GM12878 (cell line): ENCODE measurements around the gene UROC1. TPM values are rescaled to one million over a fixed set of nuclear protein-coding genes. Genes with fewer than 3 reads are reported as not detected.

Experiments used
- ATAC-seq: fragments of 200-7000 bp; cut with Tn5 transposase; 3 replicates; pipeline ENCODE4 v1.9.1; 2020; ENCODE audit warnings: mild to moderate bottlenecking, moderate library complexity
- BruUV-seq: library from RNA; stranded (reverse); fragments of 400-500 nt; replicated peaks from 2 replicates; lab custom pipeline; 2021; lab: Mats Ljungman, UMichigan
- CTCF ChIA-PET: fragments of 300-600 bp; sonication (Branson Sonifier 250); formaldehyde crosslinking; extraction: SDS; loops from one replicate; lab custom pipeline; 2021; ENCODE audit warnings: inconsistent platforms; lab: Yijun Ruan, JAX
- POLR2A ChIA-PET: fragments of 350-600 bp; formaldehyde crosslinking; extraction: SDS; loops from one replicate; lab custom pipeline; 2021; ENCODE audit warnings: inconsistent platforms; lab: Charles Lee
- RAD21 ChIA-PET: fragments of 300-600 bp; sonication (Branson Sonifier 250); formaldehyde crosslinking; loops from one replicate; lab custom pipeline; 2023; ENCODE audit warnings: antibody characterized with exemption; ENCODE audit not compliant: unreplicated experiment; lab: Charles Lee
- SMC1A ChIA-PET: fragments of 300-600 bp; sonication (Branson Sonifier 250); formaldehyde crosslinking; loops from one replicate; lab custom pipeline; 2023; ENCODE audit not compliant: unreplicated experiment, uncharacterized antibody; lab: Charles Lee
- DNase-seq: peaks from one replicate; pipeline ENCODE4 v3.0.0-alpha.2; 2011; ENCODE audit warnings: low read depth, low spot score
- FAIRE-seq: peaks from 3 replicates; lab custom pipeline; 2011; peaks lifted over from hg19 to GRCh38; lab: Jason Lieb, UNC
- H2AFZ ChIP-seq: 2 replicates; pipeline ENCODE4 v1.6.0; 2011; ENCODE audit warnings: low read depth, low read length, control low read depth; ENCODE audit not compliant: control insufficient read depth
- H3K27ac ChIP-seq: 2 replicates; pipeline ENCODE4 v1.5.1; 2011; ENCODE audit warnings: control low read depth; ENCODE audit not compliant: control insufficient read depth, insufficient read depth
- H3K27me3 ChIP-seq, 2 experiments: replicated peaks in 1 of 2; 2 replicates each; pipeline versions ENCODE4 v1.6.0 to v1.6.1; 2011; ENCODE audit warnings: low read length in 1 of 2; ENCODE audit not compliant: control insufficient read depth in 2 of 2, insufficient read depth in 2 of 2
- H3K36me3 ChIP-seq, 2 experiments: 2 replicates each; pipeline ENCODE4 v1.5.1; 2011; ENCODE audit warnings: low read length in 1 of 2; ENCODE audit not compliant: control insufficient read depth in 2 of 2, insufficient read depth in 2 of 2
- H3K4me1 ChIP-seq: 2 replicates; pipeline ENCODE4 v1.6.1; 2011; ENCODE audit warnings: mild to moderate bottlenecking, low read length, moderate library complexity, mixed read lengths; ENCODE audit not compliant: control insufficient read depth, insufficient read depth
- H3K4me2 ChIP-seq: 2 replicates; pipeline ENCODE4 v1.6.0; 2011; ENCODE audit warnings: control low read depth; ENCODE audit not compliant: control insufficient read depth, insufficient read depth
- H3K4me3 ChIP-seq: fragments of 200-600 bp; sonication (generic); 2 replicates; pipeline ENCODE4 v1.5.1; 2016
- H3K79me2 ChIP-seq: 2 replicates; pipeline ENCODE4 v1.6.0; 2011; ENCODE audit warnings: low read length; ENCODE audit not compliant: control insufficient read depth, insufficient read depth
- H3K9ac ChIP-seq: 2 replicates; pipeline ENCODE4 v1.8.0; 2011; ENCODE audit warnings: low read length, control low read depth, mixed read lengths; ENCODE audit not compliant: control insufficient read depth, insufficient read depth
- H3K9me3 ChIP-seq: replicated peaks from 3 replicates; pipeline ENCODE4 v1.5.1; 2011; ENCODE audit warnings: mild to moderate bottlenecking, low read length; ENCODE audit not compliant: control insufficient read depth, insufficient read depth
- H4K20me1 ChIP-seq: 2 replicates; pipeline ENCODE4 v1.6.0; 2011; ENCODE audit not compliant: control insufficient read depth, insufficient read depth
- DPF2 ChIP-seq: fragments of 450-650 bp; IDR thresholded peaks from 2 replicates; pipeline ENCODE4 v1.6.1; 2017; ENCODE audit warnings: mild to moderate bottlenecking
- FOXK2 ChIP-seq: fragments of 450-650 bp; IDR thresholded peaks from 2 replicates; pipeline ENCODE4 v1.6.1; 2017; ENCODE audit warnings: mild to moderate bottlenecking, moderate library complexity
- IRF4 ChIP-seq: IDR thresholded peaks from 2 replicates; pipeline ENCODE4 v1.6.1; 2011; ENCODE audit warnings: low read depth, low read length
- LARP7 ChIP-seq: fragments of 450-650 bp; IDR thresholded peaks from 2 replicates; pipeline ENCODE4 v1.6.1; 2017; ENCODE audit warnings: mild to moderate bottlenecking
- MEF2A ChIP-seq: IDR thresholded peaks from 2 replicates; pipeline ENCODE4 v1.6.1; 2011; ENCODE audit warnings: low read depth, mild to moderate bottlenecking, low read length, moderate library complexity; ENCODE audit not compliant: insufficient read depth
- NRF1 ChIP-seq: conservative IDR thresholded peaks from 2 replicates; pipeline ENCODE4 v1.6.1; 2011; ENCODE audit warnings: mild to moderate bottlenecking, low read depth, low read length, improper control_type of control experiment
- POLR2AphosphoS2 ChIP-seq: IDR thresholded peaks from 2 replicates; pipeline ENCODE4 v1.6.1; 2011; ENCODE audit warnings: low read depth, mild to moderate bottlenecking, low read length, improper control_type of control experiment, moderate library complexity
- POU2F2 ChIP-seq: IDR thresholded peaks from 3 replicates; pipeline ENCODE4 v1.6.1; 2011; ENCODE audit warnings: low read depth, mild to moderate bottlenecking, low read length, borderline replicate concordance
- RAD21 ChIP-seq: IDR thresholded peaks from 2 replicates; pipeline ENCODE4 v1.6.1; 2011; ENCODE audit warnings: mild to moderate bottlenecking, low read depth, low read length, moderate library complexity; ENCODE audit not compliant: insufficient read depth
- SPI1 ChIP-seq: IDR thresholded peaks from 2 replicates; pipeline ENCODE4 v1.6.1; 2011; ENCODE audit warnings: low read depth, mild to moderate bottlenecking, low read length, moderate library complexity, borderline replicate concordance; ENCODE audit not compliant: insufficient read depth
- SUPT20H ChIP-seq: IDR thresholded peaks from 2 replicates; pipeline ENCODE4 v1.6.1; 2011; ENCODE audit warnings: low read depth, mild to moderate bottlenecking, low read length, moderate library complexity, borderline replicate concordance; ENCODE audit not compliant: control insufficient read depth
- TCF12 ChIP-seq: IDR thresholded peaks from 2 replicates; pipeline ENCODE4 v1.6.1; 2011; ENCODE audit warnings: low read depth, mild to moderate bottlenecking, low read length
- ZNF274 ChIP-seq: IDR thresholded peaks from one replicate; pipeline ENCODE4 v1.8.0; 2011; ENCODE audit not compliant: insufficient read length, insufficient read depth
- ZNF384 ChIP-seq: IDR thresholded peaks from 2 replicates; pipeline ENCODE4 v1.6.1; 2012; ENCODE audit warnings: low read depth, mild to moderate bottlenecking, low read length, improper control_type of control experiment, borderline replicate concordance
- WGBS: methylation state at CpG from one replicate; pipeline ENCODE4 v1.1.6; 2016; ENCODE audit warnings: low lambda C conversion rate; ENCODE audit not compliant: insufficient replicate concordance, insufficient coverage; ENCODE audit errors: missing lambda C conversion rate; 5-methylcytosine and 5-hydroxymethylcytosine counted together
- in situ Hi-C: fragments of 300-500 bp; cut with MboI; formaldehyde crosslinking; loops from 9 replicates; pipeline ENCODE4 v1.14.3; 2018; ENCODE audit warnings: mixed read lengths
- intact Hi-C: fragments of 100-400 bp; cut with micrococcal nuclease; formaldehyde crosslinking; loops from one replicate; pipeline ENCODE4 v1.14.2; 2022; ENCODE audit not compliant: unreplicated experiment
- polyA plus RNA-seq, 11 experiments: library from polyadenylated mRNA; depleted of rRNA in 4 of 11; unstranded in 6 of 11; stranded (reverse) in 5 of 11; fragments of >200 nt; fragmentation: Nextera tagmentation in 4 of 11; fragmentation: Illumina TruSeq in 1 of 11; extraction: Ambion mirVana in 4 of 11; extraction: Trizol in 1 of 11; gene quantifications; 1 replicate in 1 of 11; 2 replicates in 10 of 11; pipeline versions ENCODE4 v1.2.1 to v1.2.3, GENCODE V29; 2011 to 2016; ENCODE audit warnings: inconsistent platforms in 2 of 11, missing spikeins in 2 of 11, low read depth in 1 of 11
- total RNA-seq, 4 experiments: library from RNA; depleted of rRNA in 3 of 4; stranded (reverse); fragments of >200 nt in 3 of 4; fragmentation: Illumina TruSeq in 1 of 4; extraction: Trizol in 1 of 4; gene quantifications; 2 replicates each; pipeline versions ENCODE4 v1.2.1 to v1.2.3, GENCODE V29; 2013 to 2021
- TF ChIP-seq, protein P1 (sequence below): fragments of 450-650 bp; IDR thresholded peaks from 2 replicates; pipeline ENCODE4 v1.6.1; 2017; ENCODE audit warnings: mild to moderate bottlenecking, low read depth, inconsistent platforms; ENCODE audit not compliant: poor library complexity, severe bottlenecking
- TF ChIP-seq, protein P2 (sequence below), 3 experiments: IDR thresholded peaks in 2 of 3; conservative IDR thresholded peaks in 1 of 3; 2 replicates each; pipeline ENCODE4 v1.5.1; 2011; ENCODE audit warnings: low read depth in 3 of 3, low read length in 3 of 3, mild to moderate bottlenecking in 3 of 3, control low read depth in 2 of 3, moderate library complexity in 2 of 3, inconsistent platforms in 1 of 3, mixed read lengths in 1 of 3; ENCODE audit not compliant: control insufficient read depth in 2 of 3, insufficient read depth in 1 of 3; ENCODE audit errors: extremely low read depth in 1 of 3

UROC1 gene
- total and polyA plus RNA-seq, 10 of the 15 experiments (the other 5 are each of a cell fraction or from before 2014, with no cell fraction given), result 0.04 TPM; not detected in 9

- SMC1A ChIA-PET, result interaction anchor here (0.9 kb wide), 1 partner anchor 187 kb away, joined by 4 read pairs; no protein-coding TSS in a partner anchor
- Histone ChIP-seq H3K4me2 (no peak overlapping the region), H3K27me3 (peaks cover under 1 to 2% of the 10 kb centered on the region in 2 experiments; a peak in 3 of 4 replicates), H3K9ac (no peak overlapping the region), H3K27ac (no peak overlapping the region), H3K4me1 (no peaks in the 10 kb centered on the region), H3K36me3 (no peaks in the 10 kb centered on the region), H3K4me3 (no peak overlapping the region), H3K9me3 (no peaks in the 10 kb centered on the region), H2AFZ (no peak overlapping the region), H4K20me1 (no peaks in the 10 kb centered on the region), H3K79me2 (no peaks in the 10 kb centered on the region)
- intact Hi-C loops (no loop called here), in situ Hi-C loops (no loop called here)
- 22% methylated on average over 17 of the region's 17 CpGs for WGBS
- CTCF ChIA-PET, result no interaction called here
- POLR2A ChIA-PET, result no interaction called here
- BruUV-seq, result no TSS peak
- TF ChIP-seq MEF2A (no peak), ZNF384 (no peak), ZNF274 (no peak), POLR2AphosphoS2 (no peak), SUPT20H (no peak), LARP7 (no peak), NRF1 (no peak), IRF4 (no peak), TCF12 (no peak), POU2F2 (no peak), FOXK2 (no peak), DPF2 (no peak), SPI1 (no peak), RAD21 (no peak)
- TF ChIP-seq, protein P1, sequence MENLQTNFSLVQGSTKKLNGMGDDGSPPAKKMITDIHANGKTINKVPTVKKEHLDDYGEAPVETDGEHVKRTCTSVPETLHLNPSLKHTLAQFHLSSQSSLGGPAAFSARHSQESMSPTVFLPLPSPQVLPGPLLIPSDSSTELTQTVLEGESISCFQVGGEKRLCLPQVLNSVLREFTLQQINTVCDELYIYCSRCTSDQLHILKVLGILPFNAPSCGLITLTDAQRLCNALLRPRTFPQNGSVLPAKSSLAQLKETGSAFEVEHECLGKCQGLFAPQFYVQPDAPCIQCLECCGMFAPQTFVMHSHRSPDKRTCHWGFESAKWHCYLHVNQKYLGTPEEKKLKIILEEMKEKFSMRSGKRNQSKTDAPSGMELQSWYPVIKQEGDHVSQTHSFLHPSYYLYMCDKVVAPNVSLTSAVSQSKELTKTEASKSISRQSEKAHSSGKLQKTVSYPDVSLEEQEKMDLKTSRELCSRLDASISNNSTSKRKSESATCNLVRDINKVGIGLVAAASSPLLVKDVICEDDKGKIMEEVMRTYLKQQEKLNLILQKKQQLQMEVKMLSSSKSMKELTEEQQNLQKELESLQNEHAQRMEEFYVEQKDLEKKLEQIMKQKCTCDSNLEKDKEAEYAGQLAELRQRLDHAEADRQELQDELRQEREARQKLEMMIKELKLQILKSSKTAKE, result no peak
- TF ChIP-seq, protein P2, sequence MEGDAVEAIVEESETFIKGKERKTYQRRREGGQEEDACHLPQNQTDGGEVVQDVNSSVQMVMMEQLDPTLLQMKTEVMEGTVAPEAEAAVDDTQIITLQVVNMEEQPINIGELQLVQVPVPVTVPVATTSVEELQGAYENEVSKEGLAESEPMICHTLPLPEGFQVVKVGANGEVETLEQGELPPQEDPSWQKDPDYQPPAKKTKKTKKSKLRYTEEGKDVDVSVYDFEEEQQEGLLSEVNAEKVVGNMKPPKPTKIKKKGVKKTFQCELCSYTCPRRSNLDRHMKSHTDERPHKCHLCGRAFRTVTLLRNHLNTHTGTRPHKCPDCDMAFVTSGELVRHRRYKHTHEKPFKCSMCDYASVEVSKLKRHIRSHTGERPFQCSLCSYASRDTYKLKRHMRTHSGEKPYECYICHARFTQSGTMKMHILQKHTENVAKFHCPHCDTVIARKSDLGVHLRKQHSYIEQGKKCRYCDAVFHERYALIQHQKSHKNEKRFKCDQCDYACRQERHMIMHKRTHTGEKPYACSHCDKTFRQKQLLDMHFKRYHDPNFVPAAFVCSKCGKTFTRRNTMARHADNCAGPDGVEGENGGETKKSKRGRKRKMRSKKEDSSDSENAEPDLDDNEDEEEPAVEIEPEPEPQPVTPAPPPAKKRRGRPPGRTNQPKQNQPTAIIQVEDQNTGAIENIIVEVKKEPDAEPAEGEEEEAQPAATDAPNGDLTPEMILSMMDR (IDR thresholded peaks at IDR 0.05 in 2 of 3, conservative IDR thresholded peaks at IDR 0.05 in 1 of 3; ENCODE audit: control insufficient read depth in 2 of 3, extremely low read depth in 1 of 3, insufficient read depth in 1 of 3, low read depth in 3 of 3, low read length in 3 of 3), result no peak
- FAIRE-seq (no peak), ATAC-seq (no peak), DNase-seq (no peak)
- RAD21 ChIA-PET, result no interaction called here
Observed at GRCh38 chr3:126551839-126552687, 34.5 kb upstream of the UROC1 start.
